Measurements from ENCODE around the gene ARHGDIG.

DNA sequence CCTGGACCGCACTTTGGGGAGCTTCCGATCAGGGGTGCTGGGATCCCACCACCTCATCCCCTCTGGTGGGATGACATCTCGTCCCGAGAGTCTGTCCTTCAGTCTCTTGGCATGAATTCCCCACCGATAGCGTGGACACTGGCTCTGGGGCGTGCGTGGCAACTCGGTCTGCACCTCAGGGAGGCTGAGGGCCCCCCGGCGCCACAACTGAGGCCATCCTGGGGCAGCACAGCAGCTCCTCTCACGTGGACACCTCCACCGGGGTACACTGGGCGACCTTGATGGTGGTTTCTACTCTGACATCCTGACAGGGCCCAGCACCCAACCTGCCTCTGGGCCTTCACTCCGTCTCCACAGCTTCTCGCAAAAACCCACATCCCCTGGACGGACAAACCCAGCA lies 11.1 kb downstream of the ARHGDIG start:
- TF ChIP-seq, protein P1, sequence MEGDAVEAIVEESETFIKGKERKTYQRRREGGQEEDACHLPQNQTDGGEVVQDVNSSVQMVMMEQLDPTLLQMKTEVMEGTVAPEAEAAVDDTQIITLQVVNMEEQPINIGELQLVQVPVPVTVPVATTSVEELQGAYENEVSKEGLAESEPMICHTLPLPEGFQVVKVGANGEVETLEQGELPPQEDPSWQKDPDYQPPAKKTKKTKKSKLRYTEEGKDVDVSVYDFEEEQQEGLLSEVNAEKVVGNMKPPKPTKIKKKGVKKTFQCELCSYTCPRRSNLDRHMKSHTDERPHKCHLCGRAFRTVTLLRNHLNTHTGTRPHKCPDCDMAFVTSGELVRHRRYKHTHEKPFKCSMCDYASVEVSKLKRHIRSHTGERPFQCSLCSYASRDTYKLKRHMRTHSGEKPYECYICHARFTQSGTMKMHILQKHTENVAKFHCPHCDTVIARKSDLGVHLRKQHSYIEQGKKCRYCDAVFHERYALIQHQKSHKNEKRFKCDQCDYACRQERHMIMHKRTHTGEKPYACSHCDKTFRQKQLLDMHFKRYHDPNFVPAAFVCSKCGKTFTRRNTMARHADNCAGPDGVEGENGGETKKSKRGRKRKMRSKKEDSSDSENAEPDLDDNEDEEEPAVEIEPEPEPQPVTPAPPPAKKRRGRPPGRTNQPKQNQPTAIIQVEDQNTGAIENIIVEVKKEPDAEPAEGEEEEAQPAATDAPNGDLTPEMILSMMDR (IDR thresholded peaks at IDR 0.05), result no peak
- TF ChIP-seq ZFX (IDR thresholded peaks at IDR 0.05; ENCODE audit: borderline replicate concordance), result no peak

Data from 22Rv1 (cell line).